ENCODE measurements around the gene KCNJ13.
A peak's percentile ranks its signal among the peaks of the same experiment; 100 is the strongest.
"Not testable (repeated sequence)": the region's sequence is repeated elsewhere in the genome, so short reads cannot be mapped to it uniquely, and the experiment has no call there.

KCNJ13 gene

DNA sequence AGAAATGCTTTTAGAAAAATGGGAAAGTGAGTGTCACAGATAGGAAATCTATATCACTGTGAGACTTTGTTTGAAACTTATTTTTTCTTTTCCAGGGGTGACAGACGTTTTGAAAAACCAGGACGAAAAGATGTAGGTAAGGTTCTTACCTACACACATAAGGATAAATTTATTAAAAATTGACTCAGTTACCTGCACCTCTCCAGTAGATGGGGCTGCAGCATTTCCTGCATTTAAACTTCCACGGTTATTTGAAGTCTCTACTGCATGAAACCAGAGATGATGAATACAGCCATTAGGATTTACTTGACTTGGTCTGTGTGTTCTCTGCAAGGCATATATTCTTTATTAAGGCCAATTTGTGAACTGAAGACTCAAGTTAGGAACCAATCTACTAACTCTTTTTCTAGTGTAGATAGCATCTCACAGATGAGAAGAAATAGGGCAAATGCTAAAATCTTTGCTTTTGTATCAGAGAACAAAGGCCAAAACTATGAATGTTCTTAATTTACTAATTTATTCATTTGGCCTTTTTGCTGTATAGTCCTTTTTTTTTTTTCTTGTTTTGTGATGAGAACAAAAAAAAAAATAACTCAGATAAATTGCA, 15.0 kb downstream of the KCNJ13 start:
- peak in 1 of 3 donors; percentile 25 for DNase-seq

DNA sequence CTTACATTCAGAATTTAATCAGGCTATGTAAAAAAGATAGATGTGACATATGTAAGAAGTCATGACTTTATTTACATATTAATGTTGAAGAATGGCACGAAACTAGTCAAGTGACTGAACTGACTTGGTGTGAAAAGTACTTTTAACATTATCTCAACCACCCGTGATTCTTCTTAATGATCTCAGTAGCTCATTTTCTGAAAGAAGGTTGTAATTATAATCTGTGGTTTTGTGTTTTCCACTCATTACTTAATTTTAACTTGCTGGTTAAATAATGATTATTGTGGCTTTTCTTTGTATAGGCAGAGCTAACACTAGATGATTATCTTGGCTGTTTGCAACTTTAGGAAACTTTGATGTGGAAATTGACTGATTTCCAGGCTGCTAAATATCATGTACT, 18.5 kb downstream of the KCNJ13 start:
- no peak for DNase-seq

DNA sequence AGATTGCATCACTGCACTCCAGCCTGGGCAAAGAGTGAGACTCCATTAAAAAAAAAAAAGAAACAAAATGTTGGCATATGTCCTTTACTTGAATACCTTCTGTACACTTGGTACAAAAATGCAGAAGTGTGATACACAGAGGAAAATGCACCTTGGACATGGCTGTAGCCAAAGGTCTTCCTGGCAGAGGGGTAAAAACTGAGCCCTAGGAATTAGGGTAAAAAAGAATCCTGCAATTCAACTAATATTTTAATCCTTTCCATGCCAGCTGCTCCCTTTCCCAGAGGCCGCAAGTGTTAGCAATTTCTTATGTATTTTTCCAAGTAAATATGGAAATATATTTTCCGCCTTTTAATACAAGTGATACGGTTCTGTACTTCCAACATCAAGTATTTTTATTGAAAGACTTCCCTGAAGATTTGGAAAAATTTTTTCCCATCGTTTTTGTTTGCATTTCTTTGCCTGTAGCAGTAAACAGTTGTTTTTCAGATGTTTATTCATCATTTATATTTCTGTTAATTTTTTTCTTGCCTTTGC, 26.2 kb downstream of the KCNJ13 start:
- no peak for DNase-seq

DNA sequence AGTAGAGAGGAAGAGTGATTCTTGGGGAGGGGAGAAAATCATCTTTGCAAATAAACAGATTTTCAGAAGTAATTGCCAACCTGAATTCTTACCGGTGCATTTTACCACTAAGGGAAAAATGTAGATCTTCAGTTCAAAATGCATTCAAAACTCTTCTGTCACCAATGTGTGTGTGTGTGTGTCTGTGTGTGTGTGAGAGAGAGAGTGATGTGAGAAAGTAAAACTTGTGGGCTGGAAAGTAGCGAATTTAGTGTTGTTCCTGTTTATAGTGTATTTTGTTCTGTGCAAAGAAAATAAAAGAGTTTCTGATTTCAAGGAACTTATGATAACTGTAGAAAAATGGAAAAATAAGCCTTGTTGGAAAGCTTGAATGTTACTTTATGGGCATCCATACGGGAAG, 27.0 kb downstream of the KCNJ13 start:
- DNase-seq = no peak

DNA sequence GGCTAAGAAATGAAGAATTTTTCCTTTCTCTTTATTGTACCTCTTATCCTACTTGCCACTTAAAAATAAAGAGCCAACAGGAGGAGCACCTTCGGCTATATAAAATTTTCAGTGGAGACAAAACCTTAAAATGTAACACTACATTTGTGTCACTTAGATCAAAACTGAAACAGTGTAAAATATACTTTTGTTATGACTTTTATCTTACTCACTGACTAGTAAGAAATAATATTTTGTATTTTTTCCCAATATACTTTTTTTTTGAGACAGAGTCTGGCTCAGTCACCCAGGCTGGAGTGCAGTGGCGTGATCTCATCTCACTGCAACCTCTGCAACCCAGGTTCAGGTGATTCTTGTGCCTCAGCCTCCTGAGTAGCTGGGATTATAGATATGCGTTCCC, 28.3 kb downstream of the KCNJ13 start:
- DNase-seq = no peak

DNA sequence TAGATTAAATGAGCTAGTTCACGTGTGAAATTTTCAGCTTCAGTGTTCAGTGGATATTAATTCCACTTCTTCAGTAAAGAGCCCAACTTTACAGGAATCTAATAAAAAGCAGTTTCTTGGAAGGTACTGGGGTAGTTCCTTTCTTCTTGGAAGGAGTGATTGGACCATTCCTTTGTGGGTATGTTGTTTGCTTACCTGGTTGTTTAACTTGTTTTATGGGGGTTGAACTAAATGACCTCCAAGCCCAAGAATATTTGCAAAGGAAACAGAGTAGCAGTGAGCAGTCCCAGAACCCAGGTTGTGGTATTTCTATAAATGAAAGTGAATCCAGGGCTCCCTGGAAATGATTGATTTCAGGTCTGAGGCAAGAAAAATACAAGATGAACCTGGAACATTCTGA, 31.4 kb downstream of the KCNJ13 start:
- no peak for DNase-seq

DNA sequence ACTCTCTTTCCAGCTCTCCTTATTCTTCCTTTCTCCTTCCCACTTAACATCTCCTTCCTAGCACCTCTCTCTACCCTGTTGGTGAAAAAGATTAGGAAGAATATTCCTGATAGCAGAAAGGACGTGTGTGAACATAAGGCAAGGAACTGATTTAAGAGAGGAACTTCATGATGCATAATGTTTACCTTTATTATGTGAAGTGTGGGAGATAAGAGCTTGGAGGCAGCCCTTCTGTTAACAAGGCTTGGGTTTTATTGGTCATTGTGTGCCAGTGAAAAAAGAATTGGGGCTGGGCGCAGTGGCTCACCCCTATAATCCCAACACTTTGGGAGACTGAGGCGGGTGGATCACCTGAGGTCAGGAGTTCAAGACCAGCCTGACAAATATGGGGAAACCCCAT, 34.4 kb downstream of the KCNJ13 start:
- DNase-seq = no peak

DNA sequence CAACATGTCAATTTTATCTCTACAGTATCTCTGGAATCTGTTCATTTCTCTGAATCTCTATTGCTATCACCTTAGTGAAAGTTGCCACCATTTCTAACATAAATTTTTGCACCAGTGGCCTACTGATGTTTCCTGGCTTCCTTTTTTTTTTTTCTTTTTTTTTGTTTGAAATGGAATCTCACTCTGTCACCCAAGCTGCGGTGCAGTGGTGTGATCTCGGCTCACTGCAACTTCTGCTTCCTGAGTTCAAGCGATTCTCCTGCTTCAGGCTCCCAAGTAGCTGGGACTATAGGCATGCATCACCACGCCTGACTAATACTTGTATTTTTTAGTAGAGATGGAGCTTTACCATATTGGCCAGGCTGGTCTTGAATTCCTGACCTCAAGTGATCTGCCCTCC, 35.1 kb downstream of the KCNJ13 start:
- peak; percentile 46 to 66 (median 58) for DNase-seq

DNA sequence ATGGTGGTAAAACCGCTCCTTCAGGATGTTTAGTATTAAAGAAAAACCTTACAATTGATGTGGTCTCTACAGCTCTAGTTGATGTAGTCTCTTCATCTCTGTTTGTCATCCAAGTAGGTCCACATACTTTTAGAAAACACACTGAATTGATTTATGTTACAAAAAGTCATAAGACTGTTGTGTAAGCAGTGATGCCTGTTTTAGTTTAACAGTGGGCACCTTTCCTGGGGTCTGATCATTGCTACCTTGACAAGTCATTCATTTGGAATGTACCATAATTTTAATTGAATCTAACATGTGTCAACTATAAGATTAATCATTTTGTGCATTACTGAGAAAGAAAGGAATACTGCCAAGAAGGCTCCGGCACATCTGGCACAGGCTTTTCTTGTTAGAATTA, 44.9 kb downstream of the KCNJ13 start:
- DNase-seq = no peak

DNA sequence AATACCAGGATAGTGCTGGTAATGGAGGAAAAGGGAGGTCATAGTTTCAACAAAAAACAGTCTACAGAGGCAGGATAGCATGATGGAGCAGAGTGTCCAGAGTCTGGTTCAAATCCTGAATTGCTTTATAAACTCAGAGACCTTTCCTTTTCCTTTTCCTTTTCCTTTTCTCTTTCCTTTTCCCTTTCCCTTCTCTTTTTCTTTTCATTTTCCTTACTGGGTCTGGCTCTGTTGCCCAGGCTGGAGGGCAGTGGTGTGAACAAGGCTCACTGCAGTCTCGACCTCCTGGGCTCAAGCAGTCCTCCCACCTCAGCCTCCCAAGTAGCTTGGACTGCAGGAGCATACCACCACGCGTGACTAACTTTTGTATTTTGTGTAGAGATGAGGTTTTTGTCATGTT, 47.6 kb downstream of the KCNJ13 start:
- DNase-seq = peak in 2 of 3 donors; percentile 6 to 37

DNA sequence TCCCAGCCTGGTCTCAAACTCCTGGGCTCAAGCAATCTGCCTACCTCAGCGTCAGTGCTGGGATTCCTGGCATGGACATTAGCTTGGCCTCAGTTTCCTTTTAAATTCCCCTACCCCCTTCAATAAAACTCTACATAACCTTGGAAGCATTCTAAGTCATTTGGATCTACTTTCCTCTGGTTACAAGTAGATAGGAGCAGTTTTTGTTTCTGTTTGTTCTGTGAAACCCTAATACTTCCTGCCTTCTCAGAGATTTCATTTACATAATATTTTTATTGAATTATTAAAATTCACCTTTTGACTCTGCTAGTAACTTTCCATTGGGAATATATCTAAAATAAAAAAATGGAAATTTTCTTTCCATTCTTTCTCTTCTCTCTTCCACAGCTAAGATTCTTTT, 53.3 kb downstream of the KCNJ13 start:
- DNase-seq = no peak

DNA sequence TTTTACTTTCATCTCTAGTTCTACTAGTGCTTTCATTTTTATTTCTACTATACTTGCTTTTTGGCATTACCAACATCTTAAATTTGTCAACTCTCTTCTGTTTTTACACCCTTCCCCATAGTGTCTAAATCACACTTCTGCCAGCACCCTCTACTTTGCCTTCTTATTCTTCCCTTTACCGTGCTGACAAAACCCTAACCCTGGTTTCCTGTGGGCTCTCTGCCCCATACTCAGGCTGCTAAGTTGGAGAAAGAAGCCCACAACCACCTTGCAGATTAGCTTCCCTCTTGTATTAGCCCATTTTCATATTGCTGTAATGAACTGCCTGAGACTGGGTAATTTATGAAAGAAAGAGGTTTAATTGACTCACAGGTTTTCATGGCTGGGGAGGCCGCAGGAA, 54.5 kb downstream of the KCNJ13 start:
- DNase-seq = no peak

DNA sequence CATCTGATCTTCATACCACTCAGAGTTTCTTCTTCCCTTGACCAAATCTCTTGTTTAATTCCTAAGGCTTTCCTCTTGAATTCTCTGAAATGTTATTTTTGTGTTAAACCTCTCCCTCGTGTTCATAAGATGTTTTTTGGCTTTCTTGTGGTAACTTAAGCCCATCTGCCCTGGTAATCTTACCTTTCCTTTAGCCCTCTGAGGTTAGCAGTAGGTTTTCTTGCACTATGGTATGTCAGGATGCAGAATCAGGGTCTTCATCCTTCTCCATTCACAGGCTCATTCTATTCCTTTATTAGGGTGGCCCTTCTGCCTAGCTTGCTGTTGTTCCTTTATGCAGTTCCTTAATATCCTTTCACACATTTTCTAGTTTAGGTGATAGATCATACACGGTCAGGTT, 55.1 kb downstream of the KCNJ13 start:
- DNase-seq = no peak

DNA sequence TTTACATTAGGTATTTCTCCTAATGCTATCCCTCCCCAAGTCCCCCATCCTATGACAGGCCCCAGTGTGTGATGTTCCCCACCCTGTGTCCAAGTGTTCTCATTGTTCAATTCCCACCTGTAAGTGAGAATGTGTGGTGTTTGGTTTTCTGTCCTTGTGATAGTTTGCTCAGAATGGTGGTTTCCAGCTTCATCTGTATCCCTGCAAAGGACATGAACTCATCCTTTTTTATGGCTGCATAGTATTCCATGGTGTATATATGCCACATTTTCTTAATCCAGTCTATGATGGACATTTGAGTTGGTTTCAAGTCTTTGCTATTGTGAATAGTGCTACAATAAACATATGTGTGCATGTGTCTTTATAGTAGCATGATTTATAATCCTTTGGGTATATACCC, 56.3 kb downstream of the KCNJ13 start:
- not testable (repeated sequence) for DNase-seq

All from suppressor macrophage treated with lipopolysaccharide for 1 hour (primary cell).